ENCODE results near the gene DIAPH2. TPM values are rescaled to one million over a fixed set of nuclear protein-coding genes. Genes with fewer than 3 reads are reported as not detected.

Gene DIAPH2
- total and polyA plus RNA-seq, 8 donors, result 1.9 to 10.0 (median 5.9) TPM

- Histone ChIP-seq H3K4me3 (no peak overlapping the region), H3K9me3 (no peaks in the 10 kb centered on the region), H3K36me3 (no peaks in the 10 kb centered on the region), H3K4me1 (no peaks in the 10 kb centered on the region), H3K27me3 (no peaks in the 10 kb centered on the region), H3K27ac (no peak overlapping the region)
- intact Hi-C loops (cut with DNase I), result no loop called here
- no peak for DNase-seq
- ATAC-seq, result no peak
- TF ChIP-seq, protein P1, sequence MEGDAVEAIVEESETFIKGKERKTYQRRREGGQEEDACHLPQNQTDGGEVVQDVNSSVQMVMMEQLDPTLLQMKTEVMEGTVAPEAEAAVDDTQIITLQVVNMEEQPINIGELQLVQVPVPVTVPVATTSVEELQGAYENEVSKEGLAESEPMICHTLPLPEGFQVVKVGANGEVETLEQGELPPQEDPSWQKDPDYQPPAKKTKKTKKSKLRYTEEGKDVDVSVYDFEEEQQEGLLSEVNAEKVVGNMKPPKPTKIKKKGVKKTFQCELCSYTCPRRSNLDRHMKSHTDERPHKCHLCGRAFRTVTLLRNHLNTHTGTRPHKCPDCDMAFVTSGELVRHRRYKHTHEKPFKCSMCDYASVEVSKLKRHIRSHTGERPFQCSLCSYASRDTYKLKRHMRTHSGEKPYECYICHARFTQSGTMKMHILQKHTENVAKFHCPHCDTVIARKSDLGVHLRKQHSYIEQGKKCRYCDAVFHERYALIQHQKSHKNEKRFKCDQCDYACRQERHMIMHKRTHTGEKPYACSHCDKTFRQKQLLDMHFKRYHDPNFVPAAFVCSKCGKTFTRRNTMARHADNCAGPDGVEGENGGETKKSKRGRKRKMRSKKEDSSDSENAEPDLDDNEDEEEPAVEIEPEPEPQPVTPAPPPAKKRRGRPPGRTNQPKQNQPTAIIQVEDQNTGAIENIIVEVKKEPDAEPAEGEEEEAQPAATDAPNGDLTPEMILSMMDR (IDR thresholded peaks at IDR 0.05), result no peak
- no peak for FAIRE-seq
- 73 to 94% methylated on average over 4 of the region's 4 CpGs for whole genome bisulfite sequencing, 2 donors
Measured at GRCh38 chrX:96807318-96807717, 122.7 kb downstream of the DIAPH2 start.

DNA sequence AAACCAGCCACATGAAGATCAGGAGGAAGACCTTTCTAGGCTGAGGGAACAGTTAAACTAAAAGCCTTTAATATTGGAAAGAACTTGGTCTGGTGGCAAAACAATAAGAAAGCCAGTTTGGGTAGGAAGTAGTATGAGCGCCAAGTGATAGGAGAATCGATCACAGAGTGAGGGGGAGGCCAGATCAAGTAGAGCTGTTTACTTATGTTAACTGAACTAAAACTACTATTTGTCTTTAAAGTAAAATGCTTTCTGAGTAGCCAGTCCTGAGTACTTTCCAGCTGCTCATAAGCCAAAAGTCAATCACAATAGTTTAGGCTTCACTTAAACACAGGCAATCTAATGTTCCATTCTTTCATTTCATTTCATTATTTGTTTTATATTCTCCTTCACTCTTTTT lies 136.3 kb downstream of the DIAPH2 start:
- DNase-seq, result peak in 1 of 6 donors; percentile 12

DNA sequence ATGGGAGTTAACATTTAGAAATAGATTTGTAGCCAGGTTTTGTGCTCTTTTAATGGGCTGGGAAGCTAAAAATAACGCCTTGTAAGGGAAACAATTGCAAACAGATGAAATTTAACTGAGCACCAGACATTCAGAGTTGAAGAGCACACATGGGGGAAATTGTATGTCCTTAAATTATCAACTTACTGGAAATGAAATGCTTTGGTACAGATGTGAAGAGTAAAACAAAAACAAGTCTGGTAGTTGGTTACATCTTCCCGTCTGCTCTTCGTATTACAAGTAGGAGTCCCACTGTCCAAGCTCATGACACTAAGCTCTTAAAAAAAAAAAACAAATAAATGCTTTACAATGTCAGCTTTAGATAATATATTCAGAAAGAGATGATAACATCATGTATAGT lies 139.5 kb downstream of the DIAPH2 start:
- TF ChIP-seq, protein P1 (IDR thresholded peaks at IDR 0.05), result no peak
- H3K9me3 ChIP-seq, result no peaks in the 10 kb centered on the region
- WGBS, 2 donors, result 84 to 96% methylated on average over 3 of the region's 3 CpGs
- intact Hi-C loops (cut with DNase I), result no loop called here
- peaks cover 0 to 7% (median 0%) of the 10 kb centered on the region in 4 donors for H3K27me3 ChIP-seq
- ATAC-seq (no peak), FAIRE-seq (no peak), DNase-seq (no peak)
- no peaks in the 10 kb centered on the region for H3K4me1 ChIP-seq
- H3K36me3 ChIP-seq, result no peaks in the 10 kb centered on the region
- H3K27ac ChIP-seq, result no peak overlapping the region
- no peak overlapping the region for H3K4me3 ChIP-seq

More for the DNA sequence above, 136.3 kb downstream of the DIAPH2 start:
- ATAC-seq (peak in 3 of 4 donors; percentile 61 to 75 (median 68)), FAIRE-seq (no peak)
- Histone ChIP-seq H3K27ac (no peak overlapping the region), H3K4me3 (no peak overlapping the region), H3K36me3 (no peaks in the 10 kb centered on the region), H3K4me1 (no peaks in the 10 kb centered on the region), H3K27me3 (peaks cover 0 to 7% (median 0%) of the 10 kb centered on the region in 4 donors), H3K9me3 (no peaks in the 10 kb centered on the region)
- 10 to 11% methylated on average over 2 of the region's 2 CpGs for WGBS, 2 donors
- TF ChIP-seq, protein P1 (IDR thresholded peaks at IDR 0.05), result no peak
- intact Hi-C loops (cut with DNase I), result no loop called here

DNA sequence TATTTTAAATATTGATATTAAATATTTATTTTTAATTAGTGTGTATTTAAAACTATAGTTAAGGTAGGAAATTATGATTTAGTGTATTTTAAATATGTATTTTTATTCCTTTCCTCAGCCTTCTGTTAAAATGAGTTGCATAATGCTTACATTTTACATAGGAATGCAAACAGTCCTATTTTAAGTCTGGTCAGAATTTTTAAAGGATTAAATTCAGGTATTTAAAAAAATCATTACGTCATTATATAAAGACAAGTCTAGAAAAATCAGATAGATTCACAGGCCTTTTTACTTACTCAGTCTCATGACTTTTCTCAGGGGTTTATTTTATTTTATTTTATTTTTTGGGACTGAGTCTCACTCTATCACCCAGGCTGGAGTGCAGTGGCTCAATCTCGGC lies 148.7 kb downstream of the DIAPH2 start:
- Histone ChIP-seq H3K4me1 (no peaks in the 10 kb centered on the region), H3K4me3 (no peak overlapping the region), H3K27ac (no peak overlapping the region), H3K27me3 (no peaks in the 10 kb centered on the region), H3K9me3 (no peaks in the 10 kb centered on the region), H3K36me3 (no peaks in the 10 kb centered on the region)
- DNase-seq, result no peak
- 74 to 96% methylated on average over 2 of the region's 2 CpGs for WGBS, 2 donors
- no peak for ATAC-seq
- intact Hi-C loops (cut with DNase I), result no loop called here
- FAIRE-seq, result peak; percentile 83
- TF ChIP-seq, protein P1 (IDR thresholded peaks at IDR 0.05), result no peak

DNA sequence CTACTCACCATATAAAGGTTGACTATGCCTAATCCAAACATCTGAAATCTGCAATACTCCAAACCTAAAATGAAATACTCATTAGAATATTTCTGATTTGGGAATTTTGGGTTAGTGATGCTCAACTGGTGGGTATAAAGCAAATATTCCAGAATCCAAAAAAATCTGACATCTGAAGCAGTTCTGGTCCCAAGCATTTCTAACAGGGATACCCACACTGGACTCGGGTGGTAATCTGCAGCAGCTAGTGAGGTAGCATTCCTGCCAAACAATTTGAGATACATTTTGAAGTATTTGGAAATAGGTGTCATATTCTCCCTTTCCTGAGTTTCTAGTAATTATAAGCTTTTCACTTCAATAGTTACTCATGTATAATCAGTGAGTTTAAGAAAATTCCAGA lies 149.5 kb downstream of the DIAPH2 start:
- TF ChIP-seq, protein P1 (IDR thresholded peaks at IDR 0.05), result no peak
- WGBS, 2 donors, result 73 to 94% methylated on average over 1 of the region's 1 CpG
- Histone ChIP-seq H3K4me3 (no peak overlapping the region), H3K27me3 (no peaks in the 10 kb centered on the region), H3K4me1 (no peaks in the 10 kb centered on the region), H3K36me3 (no peaks in the 10 kb centered on the region), H3K9me3 (no peaks in the 10 kb centered on the region), H3K27ac (no peak overlapping the region)
- DNase-seq (no peak), ATAC-seq (no peak), FAIRE-seq (peak; percentile 79)
- intact Hi-C loops (cut with DNase I), result no loop called here

Measured in pancreas (tissue), 10 donors.